Liver (tissue), 3 donors: Measurements from ENCODE around the gene ERC2.

Source experiments
- FOXA1 ChIP-seq: IDR thresholded peaks from 2 replicates; pipeline ENCODE4 v1.6.1; 2016; ENCODE audit warnings: antibody characterized with exemption
- GABPA ChIP-seq, 2 donors: IDR thresholded peaks in 1 of 2; conservative IDR thresholded peaks in 1 of 2; 2 replicates each; pipeline ENCODE4 v1.6.1; 2016; ENCODE audit warnings: antibody characterized with exemption in 2 of 2, mild to moderate bottlenecking in 1 of 2, moderate library complexity in 1 of 2
- HNF4A ChIP-seq, 2 donors: conservative IDR thresholded peaks; 2 replicates each; pipeline ENCODE4 v1.6.1; 2016; ENCODE audit warnings: antibody characterized with exemption in 2 of 2, mild to moderate bottlenecking in 2 of 2
- RAD21 ChIP-seq, 2 donors: IDR thresholded peaks; 2 replicates each; pipeline ENCODE4 v1.6.1; 2016; ENCODE audit warnings: antibody characterized with exemption in 2 of 2, mild to moderate bottlenecking in 2 of 2
- SP1 ChIP-seq: IDR thresholded peaks from 2 replicates; pipeline ENCODE4 v1.6.1; 2018; ENCODE audit warnings: antibody characterized with exemption, mild to moderate bottlenecking
- TAF1 ChIP-seq: conservative IDR thresholded peaks from 2 replicates; pipeline ENCODE4 v1.6.1; 2016; ENCODE audit warnings: antibody characterized with exemption, mild to moderate bottlenecking
- YY1 ChIP-seq: IDR thresholded peaks from 2 replicates; pipeline ENCODE4 v1.6.1; 2016; ENCODE audit warnings: antibody characterized with exemption, mild to moderate bottlenecking
- TF ChIP-seq, protein P1 (sequence below): fragments of 150-350 bp; IDR thresholded peaks from 2 replicates; pipeline ENCODE4 v1.5.1; 2017; ENCODE audit warnings: improper control_type of control experiment, low read depth, low read length; ENCODE audit not compliant: missing input control
- TF ChIP-seq, protein P2 (sequence below): IDR thresholded peaks from 2 replicates; pipeline ENCODE4 v1.6.1; 2016; ENCODE audit warnings: antibody characterized with exemption
- TF ChIP-seq, protein P3 (sequence below): IDR thresholded peaks from 2 replicates; pipeline ENCODE4 v1.6.1; 2016; ENCODE audit warnings: antibody characterized with exemption
- donor health status: healthy.
- donor health status: healthy.

DNA sequence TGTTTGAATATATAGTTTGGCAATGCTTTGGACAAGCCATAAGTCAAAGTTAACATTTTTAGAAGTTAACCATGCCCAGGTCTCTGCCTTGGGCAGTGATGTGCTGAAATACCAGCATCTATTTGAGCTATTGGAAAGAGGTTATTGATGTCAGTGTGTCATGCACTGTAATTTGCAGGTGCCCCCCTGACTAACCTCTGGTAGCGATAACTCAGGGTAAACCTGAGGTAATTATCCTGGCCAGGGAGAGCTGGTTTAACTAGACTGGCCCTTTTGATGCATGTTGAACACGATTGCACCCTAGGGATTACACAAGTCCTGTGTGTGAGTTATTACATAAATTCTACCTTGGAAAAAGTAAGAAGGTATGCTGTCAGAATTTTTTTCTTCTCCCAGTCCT is 525.4 kb downstream of the ERC2 start:
- TF ChIP-seq, protein P1, sequence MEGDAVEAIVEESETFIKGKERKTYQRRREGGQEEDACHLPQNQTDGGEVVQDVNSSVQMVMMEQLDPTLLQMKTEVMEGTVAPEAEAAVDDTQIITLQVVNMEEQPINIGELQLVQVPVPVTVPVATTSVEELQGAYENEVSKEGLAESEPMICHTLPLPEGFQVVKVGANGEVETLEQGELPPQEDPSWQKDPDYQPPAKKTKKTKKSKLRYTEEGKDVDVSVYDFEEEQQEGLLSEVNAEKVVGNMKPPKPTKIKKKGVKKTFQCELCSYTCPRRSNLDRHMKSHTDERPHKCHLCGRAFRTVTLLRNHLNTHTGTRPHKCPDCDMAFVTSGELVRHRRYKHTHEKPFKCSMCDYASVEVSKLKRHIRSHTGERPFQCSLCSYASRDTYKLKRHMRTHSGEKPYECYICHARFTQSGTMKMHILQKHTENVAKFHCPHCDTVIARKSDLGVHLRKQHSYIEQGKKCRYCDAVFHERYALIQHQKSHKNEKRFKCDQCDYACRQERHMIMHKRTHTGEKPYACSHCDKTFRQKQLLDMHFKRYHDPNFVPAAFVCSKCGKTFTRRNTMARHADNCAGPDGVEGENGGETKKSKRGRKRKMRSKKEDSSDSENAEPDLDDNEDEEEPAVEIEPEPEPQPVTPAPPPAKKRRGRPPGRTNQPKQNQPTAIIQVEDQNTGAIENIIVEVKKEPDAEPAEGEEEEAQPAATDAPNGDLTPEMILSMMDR: no peak
- TF ChIP-seq, protein P2, sequence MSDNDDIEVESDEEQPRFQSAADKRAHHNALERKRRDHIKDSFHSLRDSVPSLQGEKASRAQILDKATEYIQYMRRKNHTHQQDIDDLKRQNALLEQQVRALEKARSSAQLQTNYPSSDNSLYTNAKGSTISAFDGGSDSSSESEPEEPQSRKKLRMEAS: no peak
- TF ChIP-seq YY1 (no peak), RAD21 (IDR thresholded peaks at IDR 0.05) (no peak), TAF1 (no peak), HNF4A (conservative IDR thresholded peaks at IDR 0.05) (no peak), FOXA1 (no peak), SP1 (no peak), GABPA (IDR thresholded peaks at IDR 0.05 in 1 of 2, conservative IDR thresholded peaks at IDR 0.05 in 1 of 2) (no peak)
- TF ChIP-seq, protein P3, sequence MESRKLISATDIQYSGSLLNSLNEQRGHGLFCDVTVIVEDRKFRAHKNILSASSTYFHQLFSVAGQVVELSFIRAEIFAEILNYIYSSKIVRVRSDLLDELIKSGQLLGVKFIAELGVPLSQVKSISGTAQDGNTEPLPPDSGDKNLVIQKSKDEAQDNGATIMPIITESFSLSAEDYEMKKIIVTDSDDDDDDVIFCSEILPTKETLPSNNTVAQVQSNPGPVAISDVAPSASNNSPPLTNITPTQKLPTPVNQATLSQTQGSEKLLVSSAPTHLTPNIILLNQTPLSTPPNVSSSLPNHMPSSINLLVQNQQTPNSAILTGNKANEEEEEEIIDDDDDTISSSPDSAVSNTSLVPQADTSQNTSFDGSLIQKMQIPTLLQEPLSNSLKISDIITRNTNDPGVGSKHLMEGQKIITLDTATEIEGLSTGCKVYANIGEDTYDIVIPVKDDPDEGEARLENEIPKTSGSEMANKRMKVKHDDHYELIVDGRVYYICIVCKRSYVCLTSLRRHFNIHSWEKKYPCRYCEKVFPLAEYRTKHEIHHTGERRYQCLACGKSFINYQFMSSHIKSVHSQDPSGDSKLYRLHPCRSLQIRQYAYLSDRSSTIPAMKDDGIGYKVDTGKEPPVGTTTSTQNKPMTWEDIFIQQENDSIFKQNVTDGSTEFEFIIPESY: no peak
